ENCODE data around the gene EPB41L2.
A peak's percentile ranks its signal among the peaks of the same experiment; 100 is the strongest.
"Not testable (repeated sequence)": the region's sequence is repeated elsewhere in the genome, so short reads cannot be mapped to it uniquely, and the experiment has no call there.

Gene EPB41L2

GRCh38 chr6:131033631-131034030 lies 29.4 kb downstream of the EPB41L2 start:
- no peak for DNase-seq

GRCh38 chr6:131029626-131030297 lies 33.3 kb downstream of the EPB41L2 start:
- no peak for DNase-seq

- DNase-seq: no peak
Measured at GRCh38 chr6:131027326-131027725, 35.7 kb downstream of the EPB41L2 start.

GRCh38 chr6:131026243-131026642 lies 36.8 kb downstream of the EPB41L2 start:
- no peak for DNase-seq

- DNase-seq: no peak
Measured at GRCh38 chr6:131024565-131024964, 38.5 kb downstream of the EPB41L2 start.

- peak; percentile 21 for DNase-seq
Measured at GRCh38 chr6:131023834-131024504, 39.1 kb downstream of the EPB41L2 start.

- DNase-seq: no peak
Measured at GRCh38 chr6:131022691-131023090, 40.4 kb downstream of the EPB41L2 start.

GRCh38 chr6:131017962-131018361 lies 45.1 kb downstream of the EPB41L2 start:
- DNase-seq: no peak

- DNase-seq: no peak
Measured at GRCh38 chr6:131015630-131016263, 47.3 kb downstream of the EPB41L2 start.

- no peak for DNase-seq
Measured at GRCh38 chr6:131015025-131015591, 47.9 kb downstream of the EPB41L2 start.

GRCh38 chr6:131014080-131014776 lies 48.8 kb downstream of the EPB41L2 start:
- DNase-seq: no peak

- DNase-seq: no peak
Measured at GRCh38 chr6:131013495-131013894, 49.5 kb downstream of the EPB41L2 start.

- no peak for DNase-seq
Measured at GRCh38 chr6:131009790-131010189, 53.3 kb downstream of the EPB41L2 start.

- not testable (repeated sequence) for DNase-seq
Measured at GRCh38 chr6:131008965-131009364, 54.1 kb downstream of the EPB41L2 start.

- not testable (repeated sequence) for DNase-seq
Measured at GRCh38 chr6:131007964-131008363, 55.1 kb downstream of the EPB41L2 start.

- DNase-seq: no peak
Measured at GRCh38 chr6:131007286-131007685, 55.8 kb downstream of the EPB41L2 start.

GRCh38 chr6:131005439-131006016 lies 57.5 kb downstream of the EPB41L2 start:
- no peak for DNase-seq

- no peak for DNase-seq
Measured at GRCh38 chr6:131004936-131005335, 58.1 kb downstream of the EPB41L2 start.

GRCh38 chr6:131004387-131004755 lies 58.7 kb downstream of the EPB41L2 start:
- no peak for DNase-seq

GRCh38 chr6:131003488-131004386 lies 59.3 kb downstream of the EPB41L2 start:
- no peak for DNase-seq

- DNase-seq: no peak
Measured at GRCh38 chr6:131002661-131002980, 60.4 kb downstream of the EPB41L2 start.

Data from hematopoietic multipotent progenitor cell treated with erythropoietin and hydrocortisone succinate and interleukin-3 and kit ligand, for 8 days (in vitro differentiated cells).